ENCODE results near the gene CD151.

DNA sequence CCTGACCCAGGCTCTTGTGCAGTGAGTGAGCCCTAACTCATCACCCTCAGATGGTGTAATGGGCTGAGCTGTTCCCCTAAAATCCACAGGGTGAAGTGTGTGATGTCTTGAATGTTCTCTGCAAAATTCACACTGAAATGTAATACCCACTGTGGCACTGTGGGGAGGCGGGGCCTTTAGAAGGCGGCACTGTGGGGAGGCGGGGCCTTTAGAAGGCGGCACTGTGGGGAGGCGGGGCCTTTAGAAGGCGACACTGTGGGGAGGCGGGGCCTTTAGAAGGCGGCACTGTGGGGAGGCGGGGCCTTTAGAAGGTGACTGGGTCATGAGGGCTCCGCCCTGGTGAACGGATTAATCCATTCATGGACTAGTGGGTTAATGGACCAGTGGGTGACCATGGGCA lies 44.8 kb downstream of the CD151 start:
- TF ChIP-seq, protein P1, sequence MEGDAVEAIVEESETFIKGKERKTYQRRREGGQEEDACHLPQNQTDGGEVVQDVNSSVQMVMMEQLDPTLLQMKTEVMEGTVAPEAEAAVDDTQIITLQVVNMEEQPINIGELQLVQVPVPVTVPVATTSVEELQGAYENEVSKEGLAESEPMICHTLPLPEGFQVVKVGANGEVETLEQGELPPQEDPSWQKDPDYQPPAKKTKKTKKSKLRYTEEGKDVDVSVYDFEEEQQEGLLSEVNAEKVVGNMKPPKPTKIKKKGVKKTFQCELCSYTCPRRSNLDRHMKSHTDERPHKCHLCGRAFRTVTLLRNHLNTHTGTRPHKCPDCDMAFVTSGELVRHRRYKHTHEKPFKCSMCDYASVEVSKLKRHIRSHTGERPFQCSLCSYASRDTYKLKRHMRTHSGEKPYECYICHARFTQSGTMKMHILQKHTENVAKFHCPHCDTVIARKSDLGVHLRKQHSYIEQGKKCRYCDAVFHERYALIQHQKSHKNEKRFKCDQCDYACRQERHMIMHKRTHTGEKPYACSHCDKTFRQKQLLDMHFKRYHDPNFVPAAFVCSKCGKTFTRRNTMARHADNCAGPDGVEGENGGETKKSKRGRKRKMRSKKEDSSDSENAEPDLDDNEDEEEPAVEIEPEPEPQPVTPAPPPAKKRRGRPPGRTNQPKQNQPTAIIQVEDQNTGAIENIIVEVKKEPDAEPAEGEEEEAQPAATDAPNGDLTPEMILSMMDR (conservative IDR thresholded peaks at IDR 0.05; ENCODE audit: low read depth, low read length) = no peak
- no peak for TF ChIP-seq EZH2 (IDR thresholded peaks at IDR 0.05; ENCODE audit: borderline replicate concordance, low read depth, low read length, poor library complexity, severe bottlenecking)
